SU-DHL-6 (cell line): ENCODE results near the gene PPHLN1.

Experiments
- H2AFZ ChIP-seq: fragments of 200-600 bp; sonication (generic); 2 replicates; pipeline ENCODE4 v1.6.1; 2014; ENCODE audit warnings: low read depth, mild to moderate bottlenecking, moderate library complexity, mixed read lengths, antibody characterized with exemption, low read length; ENCODE audit not compliant: severe bottlenecking
- H3F3A ChIP-seq: fragments of 200-600 bp; shearing (Covaris generic); 2 replicates; pipeline ENCODE4 v1.6.0; 2016; ENCODE audit warnings: antibody characterized with exemption, mild to moderate bottlenecking; ENCODE audit not compliant: insufficient read depth
- H3K27ac ChIP-seq: fragments of 200-600 bp; sonication (generic); 2 replicates; pipeline ENCODE4 v1.5.1; 2016; ENCODE audit warnings: low read depth, mild to moderate bottlenecking, low read length, moderate library complexity, mixed read lengths
- H3K27me3 ChIP-seq: fragments of 200-600 bp; sonication (generic), shearing (Covaris generic); 2 replicates; pipeline ENCODE4 v1.6.0; 2014; ENCODE audit warnings: mild to moderate bottlenecking, low read length
- H3K36me3 ChIP-seq: fragments of 200-600 bp; sonication (generic); 2 replicates; pipeline ENCODE4 v1.6.1; 2014; ENCODE audit warnings: mild to moderate bottlenecking, low read length, mixed read lengths
- H3K4me2 ChIP-seq: fragments of 300-600, 200-600 bp; shearing (Covaris generic), sonication (generic); 2 replicates; pipeline ENCODE4 v1.6.0; 2014; ENCODE audit warnings: low read length, low read depth, mild to moderate bottlenecking; ENCODE audit not compliant: poor library complexity, severe bottlenecking
- H3K4me3 ChIP-seq: fragments of 200-600 bp; sonication (generic); 2 replicates; pipeline ENCODE4 v1.5.1; 2014; ENCODE audit warnings: antibody characterized with exemption, low read length, mild to moderate bottlenecking, mixed read lengths; ENCODE audit not compliant: insufficient read depth, poor library complexity, severe bottlenecking
- H3K79me2 ChIP-seq: fragments of 200-600 bp; sonication (generic); 2 replicates; pipeline ENCODE4 v1.6.1; 2014; ENCODE audit warnings: mild to moderate bottlenecking, low read length, moderate library complexity; ENCODE audit not compliant: insufficient read depth
- H3K9ac ChIP-seq: fragments of 200-600 bp; sonication (generic); 2 replicates; pipeline ENCODE4 v1.7.0; 2014; ENCODE audit warnings: mild to moderate bottlenecking, low read length
- H3K9me2 ChIP-seq: fragments of 200-600 bp; sonication (generic); replicated peaks from 2 replicates; pipeline ENCODE4 v1.6.1; 2014; ENCODE audit warnings: low read length; ENCODE audit not compliant: insufficient read depth
- H3K9me3 ChIP-seq: fragments of 200-600 bp; sonication (generic); 2 replicates; pipeline ENCODE4 v1.6.1; 2014; ENCODE audit warnings: low read length, mixed read lengths; ENCODE audit not compliant: insufficient read depth
- H4K20me1 ChIP-seq: fragments of 200-600 bp; sonication (generic); 2 replicates; pipeline ENCODE4 v1.6.1; 2014; ENCODE audit warnings: low read depth, mild to moderate bottlenecking, antibody characterized with exemption, low read length, moderate library complexity, mixed read lengths
- CTCF ChIP-seq: fragments of 200-600 bp; sonication (generic); IDR thresholded peaks from one replicate; pipeline ENCODE4 v1.5.1; 2017; ENCODE audit warnings: antibody characterized with exemption, mild to moderate bottlenecking, low read length, moderate library complexity; ENCODE audit not compliant: insufficient read depth, poor library complexity, severe bottlenecking
- EZH2phosphoT487 ChIP-seq: fragments of 200-600 bp; sonication (generic), shearing (Covaris generic); conservative IDR thresholded peaks from 2 replicates; pipeline ENCODE4 v1.6.1; 2018; ENCODE audit warnings: mild to moderate bottlenecking, antibody characterized with exemption, low read length, moderate library complexity, mixed read lengths

PPHLN1 gene

DNA sequence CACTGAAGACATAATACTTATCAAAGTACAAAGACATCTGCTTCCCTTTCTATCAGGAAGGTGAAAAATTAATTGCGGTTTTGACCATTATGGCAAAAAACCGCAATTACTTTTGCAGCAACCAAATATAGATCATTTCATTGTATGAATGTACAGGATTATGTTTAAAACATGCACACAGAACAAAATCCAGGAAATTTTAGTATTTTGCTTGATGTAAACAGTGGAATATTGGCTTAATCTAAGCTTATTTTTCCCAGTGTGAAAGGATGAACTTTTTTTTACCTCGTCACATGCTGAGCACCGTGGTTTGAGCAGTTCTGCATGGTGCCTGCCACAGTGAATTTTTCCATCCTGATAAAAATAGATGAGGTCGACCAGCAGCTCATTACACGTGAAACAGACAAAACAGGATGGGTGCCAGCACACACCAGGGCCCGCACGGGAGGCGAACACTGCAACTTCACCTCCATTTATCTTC, 142.4 kb downstream of the PPHLN1 start:
- Histone ChIP-seq H2AFZ (no peak overlapping the region), H3K9me2 (no peaks in the 10 kb centered on the region), H3K27me3 (no peaks in the 10 kb centered on the region), H3K79me2 (no peaks in the 10 kb centered on the region), H3K9ac (peak overlapping the region; percentile 31; the same call in 1 of the 2 replicates), H3K4me3 (peak overlapping the region; percentile 24), H3F3A (peaks cover 22% of the 10 kb centered on the region), H3K9me3 (no peaks in the 10 kb centered on the region), H3K36me3 (no peaks in the 10 kb centered on the region), H3K27ac (peak overlapping the region; percentile 82), H4K20me1 (no peaks in the 10 kb centered on the region), H3K4me2 (peak overlapping the region; percentile 47)
- TF ChIP-seq EZH2phosphoT487 (no peak), CTCF (no peak)

- Histone ChIP-seq H2AFZ (no peak overlapping the region), H3K79me2 (no peaks in the 10 kb centered on the region)
These were observed 143.0 kb downstream of the PPHLN1 start for GRCh38 chr12:42468921-42469320.

DNA sequence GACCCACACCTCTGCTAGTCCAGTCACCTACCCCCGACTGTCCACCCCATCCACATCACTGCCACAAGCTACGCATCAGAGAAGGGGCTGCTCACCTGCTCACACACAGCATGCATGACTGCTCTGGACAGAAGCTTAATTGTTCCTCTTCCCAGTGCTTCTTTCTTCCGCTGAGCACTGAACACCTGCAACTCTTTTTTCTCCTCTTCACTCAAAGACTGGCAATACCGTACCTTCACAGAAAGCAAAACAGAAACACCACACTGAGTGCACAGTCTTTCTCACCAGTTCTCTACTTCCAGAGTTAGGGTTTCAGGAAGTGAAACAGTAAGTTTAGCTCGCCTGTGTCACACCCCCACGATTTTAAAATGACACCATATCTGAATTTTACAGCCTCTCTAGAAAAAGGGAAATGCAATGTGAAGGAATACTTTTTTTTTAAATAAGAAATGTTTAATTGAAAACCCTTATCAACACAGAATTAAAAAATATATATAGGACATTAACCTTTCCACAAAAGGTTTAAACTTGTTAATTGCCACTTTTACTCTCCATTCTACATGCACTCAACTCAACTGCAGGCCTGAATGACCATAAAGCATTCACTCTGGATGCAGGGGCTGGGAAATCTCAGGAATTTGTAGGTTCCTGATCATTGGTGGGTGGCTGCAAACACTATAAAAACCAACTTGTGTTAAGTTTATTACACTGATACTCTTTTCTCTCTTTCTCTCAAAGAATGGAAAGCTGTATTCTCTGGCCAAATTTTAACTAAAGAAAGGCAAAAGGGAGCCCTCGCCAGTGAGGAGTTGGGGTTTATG, 143.6 kb downstream of the PPHLN1 start:
- H3K27me3 ChIP-seq: no peaks in the 10 kb centered on the region
- H3K79me2 ChIP-seq: no peaks in the 10 kb centered on the region
- no peaks in the 10 kb centered on the region for H4K20me1 ChIP-seq
- no peaks in the 10 kb centered on the region for H3K9me2 ChIP-seq
- H3K36me3 ChIP-seq: no peaks in the 10 kb centered on the region
- peak overlapping the region; percentile 14 for H3K4me3 ChIP-seq
- peak overlapping the region; percentile 31; the same call in 1 of the 2 replicates for H3K9ac ChIP-seq
- no peak for TF ChIP-seq CTCF
- TF ChIP-seq EZH2phosphoT487: no peak
- no peaks in the 10 kb centered on the region for H3K9me3 ChIP-seq
- peak overlapping the region; percentile 56 for H3K4me2 ChIP-seq
- H3K27ac ChIP-seq: peak overlapping the region; percentile 82
- no peak overlapping the region for H2AFZ ChIP-seq
- H3F3A ChIP-seq: peaks cover 22% of the 10 kb centered on the region

More at GRCh38 chr12:42468921-42469320, 143.0 kb downstream of the PPHLN1 start:
- Histone ChIP-seq H3K36me3 (no peaks in the 10 kb centered on the region), H3K27me3 (no peaks in the 10 kb centered on the region), H3F3A (peaks cover 22% of the 10 kb centered on the region), H3K4me3 (peak overlapping the region; percentile 24), H3K9me3 (no peaks in the 10 kb centered on the region), H3K27ac (peak overlapping the region; percentile 82), H3K9ac (peak overlapping the region; percentile 31; the same call in 1 of the 2 replicates), H4K20me1 (no peaks in the 10 kb centered on the region), H3K4me2 (peak overlapping the region; percentile 47), H3K9me2 (no peaks in the 10 kb centered on the region)
- TF ChIP-seq CTCF (no peak), EZH2phosphoT487 (no peak)
